SU-DHL-6 (cell line): Measurements from ENCODE around the gene CHD5.

Source experiments
- EZH2phosphoT487 ChIP-seq: fragments of 200-600 bp; sonication (generic), shearing (Covaris generic); conservative IDR thresholded peaks from 2 replicates; pipeline ENCODE4 v1.6.1; 2018; ENCODE audit warnings: mild to moderate bottlenecking, antibody characterized with exemption, low read length, moderate library complexity, mixed read lengths
- TF ChIP-seq, protein P1 (sequence below): fragments of 200-600 bp; sonication (generic); IDR thresholded peaks from one replicate; pipeline ENCODE4 v1.5.1; 2017; ENCODE audit warnings: antibody characterized with exemption, mild to moderate bottlenecking, low read length, moderate library complexity; ENCODE audit not compliant: insufficient read depth, poor library complexity, severe bottlenecking

GRCh38 chr1:6136516-6137220 is 43.5 kb downstream of the CHD5 start:
- TF ChIP-seq, protein P1, sequence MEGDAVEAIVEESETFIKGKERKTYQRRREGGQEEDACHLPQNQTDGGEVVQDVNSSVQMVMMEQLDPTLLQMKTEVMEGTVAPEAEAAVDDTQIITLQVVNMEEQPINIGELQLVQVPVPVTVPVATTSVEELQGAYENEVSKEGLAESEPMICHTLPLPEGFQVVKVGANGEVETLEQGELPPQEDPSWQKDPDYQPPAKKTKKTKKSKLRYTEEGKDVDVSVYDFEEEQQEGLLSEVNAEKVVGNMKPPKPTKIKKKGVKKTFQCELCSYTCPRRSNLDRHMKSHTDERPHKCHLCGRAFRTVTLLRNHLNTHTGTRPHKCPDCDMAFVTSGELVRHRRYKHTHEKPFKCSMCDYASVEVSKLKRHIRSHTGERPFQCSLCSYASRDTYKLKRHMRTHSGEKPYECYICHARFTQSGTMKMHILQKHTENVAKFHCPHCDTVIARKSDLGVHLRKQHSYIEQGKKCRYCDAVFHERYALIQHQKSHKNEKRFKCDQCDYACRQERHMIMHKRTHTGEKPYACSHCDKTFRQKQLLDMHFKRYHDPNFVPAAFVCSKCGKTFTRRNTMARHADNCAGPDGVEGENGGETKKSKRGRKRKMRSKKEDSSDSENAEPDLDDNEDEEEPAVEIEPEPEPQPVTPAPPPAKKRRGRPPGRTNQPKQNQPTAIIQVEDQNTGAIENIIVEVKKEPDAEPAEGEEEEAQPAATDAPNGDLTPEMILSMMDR, result no peak
- TF ChIP-seq EZH2phosphoT487, result no peak
